ENCODE results near the gene FHOD3. TPM values are rescaled to one million over a fixed set of nuclear protein-coding genes. Genes with fewer than 3 reads are reported as not detected.

Gene FHOD3
- total RNA-seq, 1 donor from 2014 or later = not detected

GRCh38 chr18:36279001-36279400 lies 18.5 kb upstream of the FHOD3 start:
- no peak for DNase-seq (ENCODE audit: low spot score)
- Mint-ChIP-seq H3K9me3 (no peaks in the 10 kb centered on the region), H3K4me3 (no peak overlapping the region), H3K27me3 (ENCODE audit: insufficient read depth) (peaks cover 15% of the 10 kb centered on the region), H3K36me3 (ENCODE audit: low read depth) (no peaks in the 10 kb centered on the region), H3K27ac (no peak overlapping the region), H3K4me1 (ENCODE audit: low read depth) (no peaks in the 10 kb centered on the region)
- intact Hi-C loops (cut with micrococcal nuclease) = no loop called here

- Mint-ChIP-seq H3K36me3 (ENCODE audit: low read depth) (no peaks in the 10 kb centered on the region), H3K27me3 (ENCODE audit: insufficient read depth) (peaks cover 20% of the 10 kb centered on the region), H3K27ac (no peak overlapping the region), H3K9me3 (no peaks in the 10 kb centered on the region), H3K4me1 (ENCODE audit: low read depth) (no peaks in the 10 kb centered on the region), H3K4me3 (no peak overlapping the region)
- no peak for DNase-seq (ENCODE audit: low spot score)
- intact Hi-C loops (cut with micrococcal nuclease) = loop anchor here (5.0 kb wide), 1 partner anchor 95 kb away; the partner anchor contains the start of gene MOCOS
Observed at GRCh38 chr18:36281936-36282335, 15.6 kb upstream of the FHOD3 start.

DNA sequence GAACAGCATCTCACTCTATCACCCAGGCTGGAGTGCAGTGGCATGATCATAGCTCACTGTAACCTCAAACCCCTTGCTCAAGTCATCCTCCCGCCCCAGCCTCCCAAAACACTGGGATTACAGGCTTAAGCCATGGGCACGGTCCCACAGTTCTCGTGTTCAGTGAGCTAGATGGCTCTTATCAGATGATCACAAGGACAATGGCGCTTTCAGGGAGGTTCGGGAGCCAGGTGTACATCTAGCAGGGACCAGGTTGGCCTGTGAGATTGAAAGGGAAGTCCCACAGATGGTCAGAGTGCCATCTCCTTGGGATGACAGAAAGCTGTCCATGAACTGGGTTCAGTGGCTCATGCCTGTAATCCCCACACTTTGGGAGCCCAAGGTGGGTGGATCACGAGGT lies 14.1 kb upstream of the FHOD3 start:
- H3K36me3 Mint-ChIP-seq (ENCODE audit: low read depth) = no peaks in the 10 kb centered on the region
- no peak for DNase-seq (ENCODE audit: low spot score)
- no peak overlapping the region for H3K4me3 Mint-ChIP-seq
- no peaks in the 10 kb centered on the region for H3K9me3 Mint-ChIP-seq
- no peaks in the 10 kb centered on the region for H3K4me1 Mint-ChIP-seq (ENCODE audit: low read depth)
- intact Hi-C loops (cut with micrococcal nuclease) = loop anchor here (5.0 kb wide), 1 partner anchor 96 kb away; the partner anchor contains the start of gene MOCOS
- peaks cover 16% of the 10 kb centered on the region for H3K27me3 Mint-ChIP-seq (ENCODE audit: insufficient read depth)
- no peak overlapping the region for H3K27ac Mint-ChIP-seq

DNA sequence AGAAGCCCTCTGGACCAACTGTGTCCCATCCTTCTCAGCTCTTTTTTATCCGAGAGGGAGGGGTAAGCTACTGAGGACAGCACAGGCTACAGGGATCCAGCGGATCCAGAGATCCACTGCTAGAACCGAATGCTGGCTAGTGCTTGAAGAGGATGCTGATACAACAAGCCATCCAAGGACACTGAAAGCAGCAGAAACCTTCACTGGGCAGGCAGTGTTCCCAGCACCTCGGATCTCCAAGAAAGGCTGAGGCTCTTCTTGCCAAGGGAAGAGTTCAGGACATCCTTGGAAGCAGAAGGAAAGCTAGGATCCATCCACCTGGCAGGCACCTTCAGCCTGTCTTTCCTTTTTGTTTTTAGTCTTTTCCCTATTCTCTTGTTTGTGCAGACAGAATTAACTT lies 13.2 kb upstream of the FHOD3 start:
- intact Hi-C loops (cut with micrococcal nuclease) = loop anchor here (1.0 to 5.0 kb wide), 5 partner anchors 97 to 897 kb away; partner anchors contain the start of gene MOCOS

DNA sequence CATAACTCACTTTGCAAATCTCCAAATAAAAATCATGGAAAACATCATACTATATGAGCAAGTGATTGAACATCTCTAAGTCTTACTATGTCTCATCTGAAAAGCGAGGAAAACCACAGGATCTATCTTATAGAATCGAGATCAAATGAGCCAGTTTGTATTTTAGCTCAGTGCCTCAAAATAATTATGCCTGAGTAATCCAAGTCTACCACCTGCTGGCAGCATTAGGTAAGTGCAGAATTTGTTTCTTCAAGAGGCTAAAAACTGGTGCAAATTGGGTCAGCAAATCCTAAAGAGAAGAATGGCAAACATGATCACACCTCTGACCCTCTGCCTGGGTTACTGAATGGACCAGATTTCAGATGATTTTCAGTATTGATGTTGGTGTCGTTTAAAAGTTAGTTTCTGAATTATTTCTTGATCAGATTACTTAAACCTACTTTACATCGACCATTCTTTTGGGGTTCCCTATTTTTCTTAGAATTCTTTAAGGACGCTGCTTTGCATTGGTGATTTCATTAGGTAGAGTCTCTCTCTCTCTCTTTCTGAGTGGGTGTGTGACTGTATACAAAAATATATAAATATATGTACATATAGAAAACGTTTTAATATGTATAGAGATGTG lies 12.7 kb upstream of the FHOD3 start:
- Mint-ChIP-seq H3K4me3 (no peak overlapping the region), H3K27me3 (ENCODE audit: insufficient read depth) (peaks cover 15% of the 10 kb centered on the region), H3K36me3 (ENCODE audit: low read depth) (no peaks in the 10 kb centered on the region), H3K9me3 (no peaks in the 10 kb centered on the region), H3K27ac (no peak overlapping the region), H3K4me1 (ENCODE audit: low read depth) (no peaks in the 10 kb centered on the region)
- DNase-seq (ENCODE audit: low spot score) = peak; percentile 19
- intact Hi-C loops (cut with micrococcal nuclease) = loop anchor here (1.0 to 5.0 kb wide), 5 partner anchors 97 to 898 kb away; partner anchors contain the start of gene MOCOS

More for the DNA sequence above, 13.2 kb upstream of the FHOD3 start:
- Mint-ChIP-seq H3K27ac (no peak overlapping the region), H3K4me1 (ENCODE audit: low read depth) (no peaks in the 10 kb centered on the region), H3K27me3 (ENCODE audit: insufficient read depth) (peaks cover 16% of the 10 kb centered on the region), H3K36me3 (ENCODE audit: low read depth) (no peaks in the 10 kb centered on the region), H3K9me3 (no peaks in the 10 kb centered on the region), H3K4me3 (no peak overlapping the region)
- DNase-seq (ENCODE audit: low spot score) = no peak

DNA sequence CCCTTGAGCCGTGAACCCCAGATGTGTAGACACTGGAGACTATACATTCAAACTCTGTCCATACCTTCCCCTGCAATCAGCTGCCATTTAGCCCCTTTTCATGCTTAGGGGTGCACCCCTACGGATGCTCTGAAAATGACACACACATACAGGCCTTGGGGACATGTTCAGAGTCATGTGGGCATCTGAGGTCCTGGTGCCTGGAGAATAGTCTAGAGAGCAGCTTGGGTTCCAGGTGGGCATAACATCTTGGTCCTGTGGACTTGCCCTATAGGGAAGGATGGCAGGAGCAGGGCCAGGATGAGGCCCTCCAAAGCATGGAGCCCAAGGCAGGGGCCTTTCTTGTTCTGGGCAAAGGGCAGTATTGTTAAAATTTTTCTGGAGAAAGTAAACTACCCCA lies 9.9 kb upstream of the FHOD3 start:
- H3K4me3 Mint-ChIP-seq = no peak overlapping the region
- no peaks in the 10 kb centered on the region for H3K36me3 Mint-ChIP-seq (ENCODE audit: low read depth)
- intact Hi-C loops (cut with micrococcal nuclease) = no loop called here
- H3K4me1 Mint-ChIP-seq (ENCODE audit: low read depth) = no peaks in the 10 kb centered on the region
- H3K27ac Mint-ChIP-seq = no peak overlapping the region
- no peaks in the 10 kb centered on the region for H3K9me3 Mint-ChIP-seq
- peaks cover 10% of the 10 kb centered on the region for H3K27me3 Mint-ChIP-seq (ENCODE audit: insufficient read depth)
- no peak for DNase-seq (ENCODE audit: low spot score)

DNA sequence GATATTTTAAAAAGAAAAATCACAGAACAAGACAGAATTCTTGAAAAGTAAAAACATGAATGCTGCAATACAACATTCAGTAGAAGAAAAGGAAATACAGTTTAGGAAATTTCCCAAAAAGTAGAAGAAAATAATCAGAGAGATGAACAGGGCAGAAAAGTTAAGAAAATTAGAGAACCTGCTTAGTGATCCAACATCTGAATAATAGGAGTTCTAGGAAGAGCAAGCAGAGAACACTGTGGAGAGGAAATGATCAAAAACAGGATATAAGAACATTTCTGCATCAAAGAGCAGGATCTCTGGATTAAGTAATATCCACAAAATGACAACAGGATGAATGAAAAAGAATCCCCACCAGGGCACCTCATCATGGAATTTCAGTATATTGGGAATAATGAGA lies 8.8 kb upstream of the FHOD3 start:
- no peaks in the 10 kb centered on the region for H3K9me3 Mint-ChIP-seq
- intact Hi-C loops (cut with micrococcal nuclease) = no loop called here
- no peak overlapping the region for H3K4me3 Mint-ChIP-seq
- H3K27me3 Mint-ChIP-seq (ENCODE audit: insufficient read depth) = peaks cover 10% of the 10 kb centered on the region
- no peak overlapping the region for H3K27ac Mint-ChIP-seq
- no peaks in the 10 kb centered on the region for H3K36me3 Mint-ChIP-seq (ENCODE audit: low read depth)
- H3K4me1 Mint-ChIP-seq (ENCODE audit: low read depth) = no peaks in the 10 kb centered on the region
- DNase-seq (ENCODE audit: low spot score) = no peak

DNA sequence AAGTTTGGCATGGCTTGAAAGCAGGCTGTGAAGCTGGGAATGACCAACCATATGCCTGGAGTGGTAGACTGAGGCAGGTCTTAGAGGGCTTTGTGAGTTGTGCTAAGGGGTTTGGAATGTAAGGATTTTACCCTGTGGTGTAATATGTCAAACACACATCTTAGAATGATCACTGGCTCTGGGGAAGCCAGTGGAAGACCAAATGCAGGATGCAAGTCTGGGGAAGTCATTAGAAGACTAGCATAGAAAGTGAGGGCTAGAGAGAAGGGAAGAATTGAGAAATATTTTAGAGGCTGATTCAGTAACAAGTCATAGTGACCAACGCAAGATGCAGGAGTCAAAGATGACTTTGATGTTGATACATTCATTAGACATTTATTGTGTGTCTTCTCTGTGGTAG lies 3.5 kb upstream of the FHOD3 start:
- Mint-ChIP-seq H3K27ac (no peak overlapping the region), H3K27me3 (ENCODE audit: insufficient read depth) (peaks cover 6% of the 10 kb centered on the region), H3K4me1 (ENCODE audit: low read depth) (no peaks in the 10 kb centered on the region), H3K36me3 (ENCODE audit: low read depth) (no peaks in the 10 kb centered on the region), H3K9me3 (no peaks in the 10 kb centered on the region), H3K4me3 (no peak overlapping the region)
- DNase-seq (ENCODE audit: low spot score) = no peak
- intact Hi-C loops (cut with micrococcal nuclease) = no loop called here

DNA sequence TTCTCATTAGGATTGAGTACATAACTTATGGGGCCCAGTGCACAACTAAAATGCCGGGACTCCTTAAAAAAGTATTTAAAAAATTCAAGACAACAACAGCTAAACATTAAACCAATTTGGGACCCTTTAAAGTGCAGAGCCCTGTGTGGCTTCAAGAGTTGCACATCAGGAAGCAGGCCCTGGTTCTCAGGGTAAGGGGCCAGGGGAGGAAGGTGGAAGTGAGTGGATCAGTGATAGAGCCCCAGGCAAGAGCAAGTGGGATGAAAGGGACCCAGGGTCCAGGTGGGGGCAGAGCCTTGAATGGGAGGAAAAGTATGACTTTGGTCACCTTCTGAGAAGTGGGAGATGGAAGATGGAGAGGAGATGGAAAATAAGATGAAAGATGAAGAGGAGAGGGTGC lies 2.3 kb upstream of the FHOD3 start:
- Mint-ChIP-seq H3K4me3 (no peak overlapping the region), H3K27ac (no peak overlapping the region), H3K27me3 (ENCODE audit: insufficient read depth) (peaks cover 18% of the 10 kb centered on the region), H3K4me1 (ENCODE audit: low read depth) (no peaks in the 10 kb centered on the region), H3K36me3 (ENCODE audit: low read depth) (no peaks in the 10 kb centered on the region), H3K9me3 (no peaks in the 10 kb centered on the region)
- DNase-seq (ENCODE audit: low spot score) = no peak
- intact Hi-C loops (cut with micrococcal nuclease) = no loop called here

- H3K9me3 Mint-ChIP-seq = no peaks in the 10 kb centered on the region
- H3K4me3 Mint-ChIP-seq = no peak overlapping the region
- H3K27me3 Mint-ChIP-seq (ENCODE audit: insufficient read depth) = peaks cover 23% of the 10 kb centered on the region
- H3K4me1 Mint-ChIP-seq (ENCODE audit: low read depth) = no peaks in the 10 kb centered on the region
- DNase-seq (ENCODE audit: low spot score) = no peak
- H3K36me3 Mint-ChIP-seq (ENCODE audit: low read depth) = no peaks in the 10 kb centered on the region
- intact Hi-C loops (cut with micrococcal nuclease) = no loop called here
- no peak overlapping the region for H3K27ac Mint-ChIP-seq
Observed at GRCh38 chr18:36295880-36296301, 1.6 kb upstream of the FHOD3 start.

- DNase-seq (ENCODE audit: low spot score) = no peak
- H3K9me3 Mint-ChIP-seq = no peaks in the 10 kb centered on the region
- no peak overlapping the region for H3K4me3 Mint-ChIP-seq
- H3K27ac Mint-ChIP-seq = no peak overlapping the region
- H3K4me1 Mint-ChIP-seq (ENCODE audit: low read depth) = no peaks in the 10 kb centered on the region
- H3K27me3 Mint-ChIP-seq (ENCODE audit: insufficient read depth) = peaks cover 26% of the 10 kb centered on the region
- no peaks in the 10 kb centered on the region for H3K36me3 Mint-ChIP-seq (ENCODE audit: low read depth)
- intact Hi-C loops (cut with micrococcal nuclease) = no loop called here
Observed at GRCh38 chr18:36296650-36297416, 680 bp upstream of the FHOD3 start.

GRCh38 chr18:36298126-36298741 lies 721 bp downstream of the FHOD3 start:
- no peak for DNase-seq (ENCODE audit: low spot score)
- H3K36me3 Mint-ChIP-seq (ENCODE audit: low read depth) = no peaks in the 10 kb centered on the region
- peaks cover 36% of the 10 kb centered on the region for H3K27me3 Mint-ChIP-seq (ENCODE audit: insufficient read depth)
- intact Hi-C loops (cut with micrococcal nuclease) = no loop called here
- H3K4me1 Mint-ChIP-seq (ENCODE audit: low read depth) = no peaks in the 10 kb centered on the region
- H3K27ac Mint-ChIP-seq = no peak overlapping the region
- H3K9me3 Mint-ChIP-seq = no peaks in the 10 kb centered on the region
- no peak overlapping the region for H3K4me3 Mint-ChIP-seq

- Mint-ChIP-seq H3K9me3 (no peaks in the 10 kb centered on the region), H3K36me3 (ENCODE audit: low read depth) (no peaks in the 10 kb centered on the region), H3K4me3 (no peak overlapping the region), H3K27me3 (ENCODE audit: insufficient read depth) (peaks cover 43% of the 10 kb centered on the region), H3K27ac (no peak overlapping the region), H3K4me1 (ENCODE audit: low read depth) (no peaks in the 10 kb centered on the region)
- intact Hi-C loops (cut with micrococcal nuclease) = no loop called here
- no peak for DNase-seq (ENCODE audit: low spot score)
Observed at GRCh38 chr18:36299015-36299414, 1.5 kb downstream of the FHOD3 start.

Data from activated T-helper 1 cell treated with anti-CD3 and anti-CD28 coated beads, Interleukin-12 subunit alpha, Interleukin-12 subunit beta, Interleukin-2, Interleukin-4 antibody, amounts not matched to agents 30 ng/mL and 10 ng/mL and 1 ng/mL, durations not matched to agents 14 hours and 24 hours and 36 hours (primary cell).